MM.1S (cell line): ENCODE data around the gene USP24.

ENCODE experiments used
- DNase-seq: peaks from one replicate; pipeline ENCODE4 v3.0.0-alpha.2; 2015
- H2AFZ ChIP-seq: fragments of 300-600 bp; sonication (generic); 2 replicates; pipeline ENCODE4 v1.6.0; 2016; ENCODE audit warnings: antibody characterized with exemption, low read length
- H3F3A ChIP-seq: fragments of 300-600 bp; sonication (generic); 2 replicates; pipeline ENCODE4 v1.6.1; 2016; ENCODE audit warnings: mild to moderate bottlenecking, antibody characterized with exemption, low read length, moderate library complexity, mixed read lengths; ENCODE audit not compliant: insufficient read depth
- H3K27ac ChIP-seq: fragments of 300-600 bp; sonication (generic); 2 replicates; pipeline ENCODE4 v1.5.1; 2016; ENCODE audit warnings: mild to moderate bottlenecking, low read length
- H3K27me3 ChIP-seq: fragments of 300-600 bp; sonication (generic); replicated peaks from 2 replicates; pipeline ENCODE4 v1.6.0; 2016; ENCODE audit warnings: low read length; ENCODE audit not compliant: insufficient read depth
- H3K36me3 ChIP-seq: fragments of 300-600 bp; sonication (generic); replicated peaks from 2 replicates; pipeline ENCODE4 v1.6.1; 2016; ENCODE audit warnings: mild to moderate bottlenecking, low read length, mixed read lengths; ENCODE audit not compliant: insufficient read depth
- H3K4me1 ChIP-seq: fragments of 300-600 bp; sonication (generic); 2 replicates; pipeline ENCODE4 v1.6.1; 2016; ENCODE audit warnings: low read length, mixed read lengths
- H3K4me2 ChIP-seq: fragments of 300-600 bp; sonication (generic); 2 replicates; pipeline ENCODE4 v1.6.0; 2016; ENCODE audit warnings: low read depth, low read length
- H3K4me3 ChIP-seq: fragments of 300-600 bp; sonication (generic); 2 replicates; pipeline ENCODE4 v1.5.1; 2016; ENCODE audit warnings: low read length, mixed read lengths
- H3K79me2 ChIP-seq: fragments of 300-600 bp; sonication (generic); 2 replicates; pipeline ENCODE4 v1.6.1; 2016; ENCODE audit warnings: mixed run types, low read length, mixed read lengths
- H3K9ac ChIP-seq: fragments of 300-600 bp; sonication (generic); 2 replicates; pipeline ENCODE4 v1.6.1; 2016; ENCODE audit warnings: low read length, mixed read lengths
- H3K9me2 ChIP-seq: fragments of 300-600 bp; sonication (generic); replicated peaks from 2 replicates; pipeline ENCODE4 v1.6.1; 2016; ENCODE audit warnings: mild to moderate bottlenecking, low read length, mixed read lengths; ENCODE audit not compliant: insufficient read depth
- H3K9me3 ChIP-seq: fragments of 300-600 bp; sonication (generic); replicated peaks from 2 replicates; pipeline ENCODE4 v1.6.1; 2016; ENCODE audit warnings: mild to moderate bottlenecking, low read length, mixed read lengths; ENCODE audit not compliant: insufficient read depth
- H4K20me1 ChIP-seq: fragments of 300-600 bp; sonication (generic); 2 replicates; pipeline ENCODE4 v1.6.1; 2016; ENCODE audit warnings: mild to moderate bottlenecking, low read length, moderate library complexity, mixed read lengths; ENCODE audit not compliant: insufficient read depth
- CTCF ChIP-seq: fragments of 300-600 bp; sonication (generic); IDR thresholded peaks from 2 replicates; pipeline ENCODE4 v1.5.1; 2016; ENCODE audit warnings: antibody characterized with exemption, low read length, mixed read lengths
- EZH2 ChIP-seq: fragments of 300-600 bp; sonication (generic); optimal IDR thresholded peaks from 2 replicates; pipeline ENCODE3; 2017; ENCODE audit warnings: low read depth, mild to moderate bottlenecking, antibody characterized with exemption, low read length, mixed read lengths
- EZH2phosphoT487 ChIP-seq: fragments of 300-600 bp; sonication (generic); IDR thresholded peaks from 2 replicates; pipeline ENCODE4 v1.6.1; 2018; ENCODE audit warnings: antibody characterized with exemption, low read length

USP24 gene

GRCh38 chr1:55059302-55060132 is 155.6 kb downstream of the USP24 start:
- Histone ChIP-seq H4K20me1 (no peaks in the 10 kb centered on the region), H2AFZ (no peak overlapping the region), H3F3A (no peaks in the 10 kb centered on the region), H3K79me2 (no peaks in the 10 kb centered on the region), H3K36me3 (no peaks in the 10 kb centered on the region), H3K4me3 (no peak overlapping the region), H3K9me3 (no peaks in the 10 kb centered on the region), H3K27ac (no peak overlapping the region), H3K4me1 (no peaks in the 10 kb centered on the region), H3K4me2 (no peak overlapping the region), H3K9me2 (no peaks in the 10 kb centered on the region), H3K9ac (no peak overlapping the region), H3K27me3 (no peaks in the 10 kb centered on the region)
- DNase-seq: no peak
- no peak for TF ChIP-seq CTCF
- TF ChIP-seq EZH2phosphoT487: no peak
- TF ChIP-seq EZH2: no peak

GRCh38 chr1:55057956-55058298 is 157.2 kb downstream of the USP24 start:
- no peak overlapping the region for H3K9ac ChIP-seq
- H3K27ac ChIP-seq: no peak overlapping the region
- H3K9me2 ChIP-seq: no peaks in the 10 kb centered on the region
- no peaks in the 10 kb centered on the region for H3K36me3 ChIP-seq
- no peak for DNase-seq
- no peak overlapping the region for H3K4me2 ChIP-seq
- no peaks in the 10 kb centered on the region for H4K20me1 ChIP-seq
- no peaks in the 10 kb centered on the region for H3K9me3 ChIP-seq
- no peaks in the 10 kb centered on the region for H3K27me3 ChIP-seq
- TF ChIP-seq EZH2: no peak
- no peak for TF ChIP-seq CTCF
- TF ChIP-seq EZH2phosphoT487: no peak
- H3K4me3 ChIP-seq: no peak overlapping the region
- no peaks in the 10 kb centered on the region for H3K79me2 ChIP-seq
- H2AFZ ChIP-seq: no peak overlapping the region
- H3F3A ChIP-seq: no peaks in the 10 kb centered on the region
- H3K4me1 ChIP-seq: no peaks in the 10 kb centered on the region

GRCh38 chr1:55057270-55057955 is 157.8 kb downstream of the USP24 start:
- H3K27ac ChIP-seq: no peak overlapping the region
- no peak for DNase-seq
- no peak overlapping the region for H3K9ac ChIP-seq
- H3K9me3 ChIP-seq: no peaks in the 10 kb centered on the region
- H4K20me1 ChIP-seq: no peaks in the 10 kb centered on the region
- no peaks in the 10 kb centered on the region for H3K79me2 ChIP-seq
- TF ChIP-seq EZH2phosphoT487 (no peak), CTCF (no peak), EZH2 (no peak)
- H3K4me2 ChIP-seq: no peak overlapping the region
- no peaks in the 10 kb centered on the region for H3K27me3 ChIP-seq
- H3K9me2 ChIP-seq: no peaks in the 10 kb centered on the region
- H3K36me3 ChIP-seq: no peaks in the 10 kb centered on the region
- H3K4me3 ChIP-seq: no peak overlapping the region
- no peak overlapping the region for H2AFZ ChIP-seq
- H3K4me1 ChIP-seq: no peaks in the 10 kb centered on the region
- no peaks in the 10 kb centered on the region for H3F3A ChIP-seq
